Ishikawa (cell line): Measurements from ENCODE around the gene EEA1.

Experiments
- CEBPB ChIP-seq: IDR thresholded peaks from 2 replicates; pipeline ENCODE4 v1.6.1; 2012
- CREB1 ChIP-seq: IDR thresholded peaks from 2 replicates; pipeline ENCODE4 v1.6.1; 2012; ENCODE audit warnings: low read depth
- EGR1 ChIP-seq: IDR thresholded peaks from 2 replicates; pipeline ENCODE4 v1.6.1; 2012
- EP300 ChIP-seq: IDR thresholded peaks from 2 replicates; pipeline ENCODE4 v1.6.1; 2012; ENCODE audit warnings: borderline replicate concordance
- FOXM1 ChIP-seq: IDR thresholded peaks from 2 replicates; pipeline ENCODE4 v1.6.1; 2012; ENCODE audit warnings: low read depth, borderline replicate concordance
- NFIC ChIP-seq: IDR thresholded peaks from 2 replicates; pipeline ENCODE4 v1.6.1; 2012
- RAD21 ChIP-seq: IDR thresholded peaks from 2 replicates; pipeline ENCODE4 v1.6.1; 2012; ENCODE audit warnings: low read depth
- TAF1 ChIP-seq: IDR thresholded peaks from 2 replicates; pipeline ENCODE4 v1.6.1; 2012; ENCODE audit warnings: low read depth, mild to moderate bottlenecking
- TCF12 ChIP-seq: IDR thresholded peaks from 2 replicates; pipeline ENCODE4 v1.6.1; 2012; ENCODE audit warnings: low read depth
- TEAD4 ChIP-seq: IDR thresholded peaks from 2 replicates; pipeline ENCODE4 v1.6.1; 2012
- YY1 ChIP-seq: IDR thresholded peaks from 2 replicates; pipeline ENCODE4 v1.6.1; 2012; ENCODE audit warnings: low read depth
- ZBTB7A ChIP-seq: IDR thresholded peaks from 2 replicates; pipeline ENCODE4 v1.6.1; 2012; ENCODE audit warnings: low read depth
- TF ChIP-seq, protein P1 (sequence below): IDR thresholded peaks from 2 replicates; pipeline ENCODE4 v1.6.1; 2012
- TF ChIP-seq, protein P2 (sequence below): IDR thresholded peaks from 2 replicates; pipeline ENCODE4 v1.6.1; 2012; ENCODE audit warnings: low read depth, mild to moderate bottlenecking
- TF ChIP-seq, protein P3 (sequence below): IDR thresholded peaks from 2 replicates; pipeline ENCODE4 v1.6.1; 2012

The EEA1 gene

DNA sequence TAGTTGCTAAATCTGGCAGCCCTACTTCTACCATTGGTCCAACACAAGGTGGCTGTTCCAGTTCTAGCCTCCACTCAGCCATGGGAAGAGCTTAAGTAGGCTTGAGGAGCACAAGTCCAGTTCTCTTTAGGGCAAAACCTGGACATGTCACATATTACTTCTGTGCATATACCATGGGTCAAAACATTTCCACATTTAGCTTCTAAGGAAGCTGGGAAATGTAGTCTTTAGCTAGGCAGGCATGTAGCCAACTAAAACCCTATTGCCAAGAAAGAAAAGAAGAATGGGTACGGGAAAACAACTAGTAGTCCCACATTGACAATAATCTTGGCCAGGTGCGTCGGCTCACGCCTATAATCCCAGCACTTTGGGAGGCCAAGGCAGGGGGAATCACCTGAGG, 20.9 kb upstream of the EEA1 start:
- TF ChIP-seq, protein P1, sequence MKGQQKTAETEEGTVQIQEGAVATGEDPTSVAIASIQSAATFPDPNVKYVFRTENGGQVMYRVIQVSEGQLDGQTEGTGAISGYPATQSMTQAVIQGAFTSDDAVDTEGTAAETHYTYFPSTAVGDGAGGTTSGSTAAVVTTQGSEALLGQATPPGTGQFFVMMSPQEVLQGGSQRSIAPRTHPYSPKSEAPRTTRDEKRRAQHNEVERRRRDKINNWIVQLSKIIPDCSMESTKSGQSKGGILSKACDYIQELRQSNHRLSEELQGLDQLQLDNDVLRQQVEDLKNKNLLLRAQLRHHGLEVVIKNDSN = no peak
- TF ChIP-seq TEAD4 (no peak), EP300 (no peak), ZBTB7A (no peak), YY1 (no peak), RAD21 (no peak)

DNA sequence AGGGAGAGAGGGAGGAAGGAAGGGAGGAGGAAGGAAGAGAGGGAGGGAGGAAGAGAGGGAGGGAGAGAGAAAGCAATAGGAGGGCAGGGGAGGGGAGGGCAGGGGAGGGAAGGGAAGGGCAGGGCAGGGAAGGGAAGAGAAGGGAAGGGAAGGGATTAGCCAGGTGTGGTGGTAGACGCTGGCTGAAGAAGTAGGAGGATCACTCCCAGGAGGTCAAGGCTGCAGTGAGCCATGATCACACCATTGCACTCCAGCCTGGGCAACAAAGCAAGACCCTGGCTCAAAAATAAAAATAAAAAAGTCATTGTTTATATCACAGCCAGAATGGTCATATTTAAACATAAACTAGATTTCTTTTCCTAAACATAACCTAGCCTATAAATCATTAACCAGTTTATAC, 20.4 kb upstream of the EEA1 start:
- TF ChIP-seq, protein P2, sequence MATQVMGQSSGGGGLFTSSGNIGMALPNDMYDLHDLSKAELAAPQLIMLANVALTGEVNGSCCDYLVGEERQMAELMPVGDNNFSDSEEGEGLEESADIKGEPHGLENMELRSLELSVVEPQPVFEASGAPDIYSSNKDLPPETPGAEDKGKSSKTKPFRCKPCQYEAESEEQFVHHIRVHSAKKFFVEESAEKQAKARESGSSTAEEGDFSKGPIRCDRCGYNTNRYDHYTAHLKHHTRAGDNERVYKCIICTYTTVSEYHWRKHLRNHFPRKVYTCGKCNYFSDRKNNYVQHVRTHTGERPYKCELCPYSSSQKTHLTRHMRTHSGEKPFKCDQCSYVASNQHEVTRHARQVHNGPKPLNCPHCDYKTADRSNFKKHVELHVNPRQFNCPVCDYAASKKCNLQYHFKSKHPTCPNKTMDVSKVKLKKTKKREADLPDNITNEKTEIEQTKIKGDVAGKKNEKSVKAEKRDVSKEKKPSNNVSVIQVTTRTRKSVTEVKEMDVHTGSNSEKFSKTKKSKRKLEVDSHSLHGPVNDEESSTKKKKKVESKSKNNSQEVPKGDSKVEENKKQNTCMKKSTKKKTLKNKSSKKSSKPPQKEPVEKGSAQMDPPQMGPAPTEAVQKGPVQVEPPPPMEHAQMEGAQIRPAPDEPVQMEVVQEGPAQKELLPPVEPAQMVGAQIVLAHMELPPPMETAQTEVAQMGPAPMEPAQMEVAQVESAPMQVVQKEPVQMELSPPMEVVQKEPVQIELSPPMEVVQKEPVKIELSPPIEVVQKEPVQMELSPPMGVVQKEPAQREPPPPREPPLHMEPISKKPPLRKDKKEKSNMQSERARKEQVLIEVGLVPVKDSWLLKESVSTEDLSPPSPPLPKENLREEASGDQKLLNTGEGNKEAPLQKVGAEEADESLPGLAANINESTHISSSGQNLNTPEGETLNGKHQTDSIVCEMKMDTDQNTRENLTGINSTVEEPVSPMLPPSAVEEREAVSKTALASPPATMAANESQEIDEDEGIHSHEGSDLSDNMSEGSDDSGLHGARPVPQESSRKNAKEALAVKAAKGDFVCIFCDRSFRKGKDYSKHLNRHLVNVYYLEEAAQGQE = no peak
- TF ChIP-seq FOXM1 = no peak

DNA sequence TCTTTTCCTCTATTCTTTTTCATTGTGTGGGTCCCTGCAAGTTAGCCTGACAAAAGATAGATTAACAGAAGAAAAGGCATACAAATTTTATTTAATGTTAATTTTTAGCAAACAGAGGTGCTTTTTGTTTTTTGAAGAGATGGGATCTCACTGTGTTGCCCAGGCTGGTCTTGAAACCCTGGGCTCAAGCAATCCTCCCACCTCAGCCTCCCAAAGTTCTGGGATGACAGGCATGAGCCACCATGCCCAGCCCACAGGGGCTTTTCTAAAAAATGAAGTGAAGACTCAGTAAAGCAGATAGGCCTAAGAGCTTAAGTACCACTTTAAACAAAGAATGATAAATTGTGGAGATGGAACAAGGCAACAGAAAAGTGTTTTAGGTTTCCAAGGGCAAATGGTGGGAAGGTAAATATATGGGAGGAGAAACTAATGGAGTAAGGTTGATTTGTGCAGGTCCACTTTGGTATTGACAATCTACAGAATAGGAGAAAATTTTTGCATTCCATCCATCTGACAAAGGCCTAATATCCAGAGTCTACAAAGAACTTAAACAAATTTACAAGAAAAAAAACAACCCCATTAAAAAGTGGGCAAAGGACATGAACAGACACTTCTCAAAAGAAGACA, 18.6 kb upstream of the EEA1 start:
- TF ChIP-seq CEBPB = no peak
- TF ChIP-seq, protein P1 = no peak
- TF ChIP-seq ZBTB7A = no peak
- no peak for TF ChIP-seq YY1
- no peak for TF ChIP-seq FOXM1
- TF ChIP-seq TCF12 = no peak
- TF ChIP-seq EGR1 = no peak
- TF ChIP-seq NFIC = no peak
- no peak for TF ChIP-seq EP300
- TF ChIP-seq, protein P3, sequence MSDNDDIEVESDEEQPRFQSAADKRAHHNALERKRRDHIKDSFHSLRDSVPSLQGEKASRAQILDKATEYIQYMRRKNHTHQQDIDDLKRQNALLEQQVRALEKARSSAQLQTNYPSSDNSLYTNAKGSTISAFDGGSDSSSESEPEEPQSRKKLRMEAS = no peak
- no peak for TF ChIP-seq RAD21
- no peak for TF ChIP-seq TAF1
- no peak for TF ChIP-seq TEAD4
- no peak for TF ChIP-seq CREB1
- TF ChIP-seq, protein P2 = no peak

DNA sequence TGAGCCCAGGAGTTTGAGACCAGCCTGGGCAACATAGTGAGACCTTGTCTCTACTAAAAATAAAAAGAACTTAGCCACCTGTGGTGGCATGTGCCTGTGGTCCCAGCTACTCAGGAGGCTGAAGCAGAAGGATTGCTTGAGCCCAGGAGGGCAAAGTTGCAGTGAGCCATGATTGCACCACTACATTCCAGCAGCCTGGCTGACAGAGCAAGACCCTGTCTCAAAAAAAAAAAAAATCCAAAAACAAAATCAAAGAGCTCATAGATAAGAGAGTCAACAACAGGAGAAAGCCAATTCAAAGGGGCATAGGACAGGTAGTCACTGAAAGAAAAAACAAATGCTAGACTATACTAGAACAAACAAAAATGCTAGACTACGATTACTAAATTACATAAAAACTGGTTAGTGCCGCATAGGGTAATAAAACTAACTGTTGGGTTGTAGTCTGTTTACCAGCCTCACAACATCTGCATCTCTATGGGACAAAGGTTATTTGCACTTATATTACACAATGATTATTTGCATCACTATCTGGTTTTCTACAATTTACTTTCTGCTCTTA, 16.6 kb upstream of the EEA1 start:
- TF ChIP-seq, protein P3 = no peak
- TF ChIP-seq TEAD4 (no peak), TCF12 (no peak), FOXM1 (no peak), ZBTB7A (no peak), CEBPB (no peak), TAF1 (no peak), RAD21 (no peak), CREB1 (no peak), NFIC (no peak), YY1 (no peak), EGR1 (no peak)
- TF ChIP-seq, protein P2 = no peak
- TF ChIP-seq, protein P1 = no peak
